GM18909 (cell line): ENCODE data around the gene DNAJB4.
A peak's percentile ranks its signal among the peaks of the same experiment; 100 is the strongest.
"Not testable (repeated sequence)": the region's sequence is repeated elsewhere in the genome, so short reads cannot be mapped to it uniquely, and the experiment has no call there.

Source experiments
- ATAC-seq: cut with Tn5 transposase; IDR thresholded peaks from one replicate; pipeline ENCODE4 v1.9.1; 2021; ENCODE audit warnings: mild to moderate bottlenecking; ENCODE audit not compliant: unreplicated experiment, poor library complexity

DNAJB4 gene

DNA sequence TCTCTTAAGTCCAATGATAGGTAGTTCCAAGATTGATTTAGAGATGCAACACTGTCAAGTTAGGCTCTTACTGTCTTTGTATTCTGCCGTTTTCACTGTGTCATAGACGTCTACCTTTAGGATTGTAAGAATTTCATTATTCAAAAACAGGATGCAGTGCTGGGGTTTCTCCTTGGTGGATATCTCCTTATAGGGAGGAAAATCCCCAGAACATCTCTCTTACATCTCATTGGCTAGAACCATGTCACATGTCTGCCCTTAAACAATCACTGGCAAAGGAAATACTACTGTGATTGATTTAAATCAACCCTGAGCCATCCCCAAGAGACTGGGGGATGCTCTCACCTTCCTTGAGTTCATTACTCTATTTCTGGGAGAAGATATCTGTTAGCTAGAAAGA lies 15.0 kb upstream of the DNAJB4 start:
- no peak for ATAC-seq

DNA sequence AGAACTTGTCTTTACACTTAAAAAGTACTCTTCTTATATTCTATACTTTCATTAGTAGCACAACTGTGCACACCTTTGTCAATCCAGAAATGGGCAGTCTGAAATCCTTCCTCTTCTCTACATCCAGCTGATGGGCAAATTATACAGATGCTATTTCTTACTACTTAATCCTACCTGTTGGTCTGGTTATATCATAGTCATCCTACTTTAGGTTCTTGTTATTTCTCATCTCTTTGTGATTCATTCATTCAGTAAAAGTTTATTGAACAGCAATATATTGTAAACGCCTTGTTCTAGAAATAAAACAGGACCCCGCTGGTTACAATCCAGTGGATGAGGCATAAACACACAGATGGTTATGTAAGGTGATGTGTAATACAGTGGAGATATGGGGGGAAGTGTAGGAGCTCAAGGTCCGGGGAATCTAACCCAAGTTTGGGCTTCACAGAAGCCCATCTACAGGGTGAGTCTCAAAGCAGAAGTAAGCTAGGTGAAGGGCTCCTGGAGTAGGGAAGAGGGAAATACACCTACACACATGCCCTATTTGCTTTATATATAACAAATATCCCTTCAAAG lies 14.0 kb upstream of the DNAJB4 start:
- ATAC-seq: no peak

DNA sequence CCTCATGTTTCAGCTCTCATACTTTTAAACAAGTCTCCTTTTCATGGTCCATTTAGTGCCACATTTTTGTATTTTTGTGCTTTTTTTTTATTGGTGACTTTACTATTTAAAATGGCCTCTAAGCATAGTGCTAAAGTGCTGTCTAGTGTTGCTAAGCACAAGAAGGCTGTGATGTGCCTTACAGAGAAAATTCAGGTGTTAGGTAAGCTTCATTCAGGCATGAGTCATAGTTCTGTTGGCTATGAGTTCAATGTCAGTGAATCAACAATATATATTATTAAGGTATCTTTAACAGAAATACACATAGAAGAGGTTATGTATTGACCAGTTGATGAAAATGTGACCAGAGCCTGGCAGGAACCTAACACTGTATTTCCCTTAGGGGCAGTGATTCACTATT lies 13.1 kb upstream of the DNAJB4 start:
- no peak for ATAC-seq

DNA sequence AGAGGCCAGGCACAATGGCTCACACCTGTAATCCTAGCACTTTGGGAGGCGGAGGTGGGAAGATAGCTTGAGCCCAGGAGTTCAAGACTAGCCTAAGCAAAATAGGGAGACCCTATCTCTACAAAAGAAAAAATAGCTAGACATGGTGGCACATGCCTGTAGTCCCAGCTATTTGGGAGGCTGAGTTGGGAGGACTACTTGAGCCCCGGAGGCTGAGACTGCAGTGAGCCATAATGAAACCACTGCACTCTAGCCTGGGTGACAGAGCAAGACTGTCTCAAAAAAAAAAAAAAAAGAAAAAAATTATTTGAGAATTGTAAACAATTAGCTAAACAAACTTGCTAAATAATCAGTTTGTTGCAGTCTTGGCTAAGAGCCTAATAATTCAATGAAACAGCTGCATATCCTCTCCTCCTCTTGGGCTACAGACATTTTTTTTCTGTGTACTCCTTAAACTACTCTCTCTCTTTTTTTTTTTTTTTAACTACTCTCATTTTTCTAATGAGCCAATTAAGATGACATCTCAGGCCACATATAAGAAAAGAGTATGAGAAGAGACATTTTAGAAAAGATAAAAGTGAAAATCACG lies 10.5 kb upstream of the DNAJB4 start:
- no peak for ATAC-seq

DNA sequence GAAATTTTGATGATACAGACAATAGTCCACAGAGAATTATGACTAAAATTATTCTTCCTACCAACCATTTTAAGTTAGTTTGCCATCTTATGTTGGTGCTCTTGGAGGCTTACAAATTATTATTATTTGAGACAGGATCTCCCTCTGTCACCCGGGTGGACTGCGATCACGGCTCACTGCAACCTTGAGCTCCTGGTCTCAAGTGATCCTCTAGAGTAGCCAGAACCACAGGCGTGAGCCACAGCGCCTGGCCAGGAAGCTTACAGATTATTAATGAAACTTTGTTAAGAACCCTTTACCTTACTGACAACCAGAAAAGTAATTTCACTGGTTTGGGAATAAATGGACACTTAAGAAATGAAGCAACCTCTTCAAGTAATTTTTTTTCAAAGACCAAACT lies 8.0 kb upstream of the DNAJB4 start:
- ATAC-seq: no peak

DNA sequence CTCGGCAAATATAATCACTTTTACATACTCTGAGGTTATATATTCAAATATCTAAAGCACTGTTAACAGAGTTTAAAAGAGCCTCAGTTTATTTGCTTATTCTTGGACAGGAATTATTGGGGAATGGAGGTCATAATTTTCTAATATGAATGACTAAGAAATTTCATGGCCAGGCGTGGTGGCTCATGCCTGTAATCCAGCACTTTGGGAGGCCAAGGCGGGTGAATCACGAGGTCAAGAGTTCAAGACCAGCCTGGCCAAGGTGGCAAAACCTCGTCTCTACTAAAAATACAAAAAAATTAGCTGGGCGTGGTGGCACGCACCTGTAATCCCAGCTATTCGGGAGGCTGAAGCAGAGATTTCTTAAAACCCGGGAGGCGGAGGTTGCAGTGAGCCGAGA lies 4.2 kb upstream of the DNAJB4 start:
- ATAC-seq: not testable (repeated sequence)

DNA sequence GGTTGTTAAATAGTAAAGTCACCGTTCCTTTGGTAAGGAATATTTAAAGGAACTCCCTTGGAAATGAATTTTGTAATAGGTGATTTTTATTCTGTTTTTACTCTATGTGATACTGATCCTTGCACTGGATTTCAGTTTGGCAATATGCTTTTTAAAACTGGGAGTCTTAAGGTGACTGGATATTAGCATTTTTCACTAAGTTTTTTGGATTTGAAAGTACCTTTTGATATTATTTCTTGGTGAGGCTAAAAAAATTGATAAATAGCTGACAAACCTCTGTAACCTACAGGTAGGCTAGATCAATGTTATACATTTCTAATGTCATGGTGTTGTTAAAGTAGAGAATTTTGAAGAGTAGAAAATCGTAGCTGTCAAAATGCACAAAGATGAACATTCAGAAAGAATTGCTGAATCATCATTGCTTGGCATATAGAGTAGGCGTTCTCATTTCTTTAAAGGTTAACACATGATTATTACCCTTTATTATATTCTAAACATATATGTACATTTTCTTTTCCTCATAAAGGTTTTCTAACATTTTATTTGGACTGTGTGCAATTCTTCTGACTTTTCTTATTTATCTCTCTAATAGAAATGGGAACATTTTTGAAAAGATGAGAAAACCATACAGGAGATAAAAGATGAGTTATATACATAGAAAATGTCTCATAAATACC lies 1.5 kb upstream of the DNAJB4 start:
- ATAC-seq: no peak

DNA sequence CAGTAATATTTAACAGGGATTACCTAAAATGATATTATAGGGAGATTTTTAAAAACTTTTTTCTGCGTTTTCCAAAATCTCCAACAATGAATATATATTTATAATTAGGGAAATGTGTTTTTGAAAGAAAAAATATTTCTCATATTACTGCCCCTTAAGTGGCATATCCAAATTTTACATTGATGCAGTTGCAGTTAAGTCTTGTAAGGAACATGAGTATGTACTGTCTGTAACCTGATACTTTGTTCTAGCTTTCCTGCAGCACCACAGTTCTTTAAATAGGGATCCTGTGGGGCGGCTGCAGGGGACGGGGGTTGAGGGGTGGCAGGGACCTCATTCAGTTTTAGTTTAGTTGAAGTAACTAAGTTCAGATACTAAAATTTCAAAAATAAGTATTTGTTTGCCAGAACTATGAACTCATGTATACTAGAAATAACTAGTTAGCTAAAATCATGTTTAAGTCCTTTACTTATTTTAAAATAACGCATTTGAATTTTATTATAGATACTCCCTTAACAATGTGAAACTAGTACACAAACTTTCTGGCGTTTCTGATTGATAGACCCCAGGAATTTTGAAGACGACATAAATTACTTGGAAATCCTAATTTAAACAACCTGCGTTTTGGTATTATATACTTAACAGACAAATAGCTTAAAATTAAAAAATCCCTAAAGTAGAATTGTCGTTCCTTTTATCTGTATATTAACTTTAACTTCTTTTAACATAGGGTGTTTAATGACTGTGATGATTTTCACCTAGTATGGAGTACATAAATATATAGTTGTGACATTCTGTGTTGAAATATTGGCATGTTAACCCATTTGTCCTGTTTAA lies 639 bp upstream of the DNAJB4 start:
- peak; percentile 55 for ATAC-seq

DNA sequence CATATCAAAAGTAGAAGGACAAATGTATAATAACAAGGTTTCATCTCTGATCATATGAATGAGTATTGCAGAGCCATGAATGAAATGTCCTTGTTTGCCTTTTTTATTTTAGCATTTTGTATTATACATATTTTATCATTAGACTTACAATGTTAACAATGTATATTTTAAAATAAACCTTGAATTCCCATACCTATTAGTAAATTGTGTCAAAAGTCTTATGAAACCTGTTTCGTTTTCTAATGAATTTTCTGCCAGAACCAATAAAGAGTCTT lies 646 bp downstream of the DNAJB4 start:
- no peak for ATAC-seq

DNA sequence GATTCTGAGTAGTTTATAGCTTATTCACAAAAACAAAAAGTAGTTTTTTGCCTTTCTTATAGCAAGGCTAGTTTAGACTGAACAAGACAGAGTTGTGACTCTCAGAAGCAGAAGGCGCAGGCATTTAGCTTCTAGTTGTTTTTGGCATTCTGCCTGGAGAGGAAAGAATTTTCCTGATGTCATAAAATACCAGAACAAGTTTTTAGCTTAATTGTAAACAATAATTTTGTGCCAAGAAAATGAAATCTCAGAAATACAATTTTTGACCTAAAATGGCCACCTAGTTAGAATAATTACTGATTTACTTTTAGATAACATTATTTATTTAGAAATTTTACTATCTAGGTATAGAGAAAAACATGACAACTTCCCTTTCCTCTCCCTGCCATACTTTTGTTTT lies 1.0 kb downstream of the DNAJB4 start:
- no peak for ATAC-seq

DNA sequence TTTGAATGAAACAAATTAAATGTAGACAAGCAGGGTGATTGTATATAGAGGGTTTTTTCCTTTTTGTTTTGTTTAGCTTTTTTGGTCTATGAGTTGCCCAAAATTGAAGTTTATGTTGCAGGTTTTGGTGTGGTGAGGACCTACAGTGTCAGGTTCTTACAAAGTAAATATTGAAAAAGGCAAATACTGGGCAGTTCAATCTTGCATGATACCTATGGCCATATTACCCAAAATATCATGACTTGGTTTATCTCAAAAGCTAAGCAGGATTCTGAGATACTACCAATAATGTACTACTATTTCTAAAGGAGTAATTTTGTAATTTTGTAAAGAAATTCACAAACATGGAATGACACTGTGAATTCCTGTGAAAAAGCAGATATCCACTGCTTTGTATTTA lies 1.8 kb downstream of the DNAJB4 start:
- no peak for ATAC-seq

DNA sequence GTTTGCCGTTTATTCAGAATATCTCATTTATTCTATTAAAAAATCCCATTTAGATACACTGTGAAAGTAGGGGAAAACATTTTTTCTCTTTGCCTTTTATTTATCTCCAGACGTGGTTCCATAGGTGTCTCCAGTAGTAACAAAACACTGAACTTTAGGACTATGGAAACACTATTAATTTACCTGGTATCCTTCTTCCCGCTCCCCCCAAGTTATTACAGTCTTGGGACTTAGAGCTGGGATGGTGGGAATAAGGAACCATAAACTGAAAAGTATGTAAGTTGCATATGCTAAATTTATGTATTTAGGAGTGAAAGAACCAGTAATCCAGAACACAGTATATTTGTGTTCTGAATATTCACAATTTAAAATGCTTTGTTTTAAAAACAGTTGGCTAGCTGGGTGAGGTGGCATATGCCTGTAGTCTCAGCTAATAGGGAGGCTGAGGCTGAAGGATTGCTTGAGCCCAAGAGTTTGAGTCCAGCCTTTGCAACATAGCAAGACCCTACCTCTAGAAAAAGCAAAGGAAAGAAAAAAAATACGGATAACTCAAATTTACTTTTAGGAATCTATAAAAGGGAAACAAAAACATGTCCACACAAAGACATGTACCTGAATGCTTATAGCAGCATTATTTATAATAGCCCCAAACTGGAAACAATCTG lies 3.1 kb downstream of the DNAJB4 start:
- ATAC-seq: no peak

DNA sequence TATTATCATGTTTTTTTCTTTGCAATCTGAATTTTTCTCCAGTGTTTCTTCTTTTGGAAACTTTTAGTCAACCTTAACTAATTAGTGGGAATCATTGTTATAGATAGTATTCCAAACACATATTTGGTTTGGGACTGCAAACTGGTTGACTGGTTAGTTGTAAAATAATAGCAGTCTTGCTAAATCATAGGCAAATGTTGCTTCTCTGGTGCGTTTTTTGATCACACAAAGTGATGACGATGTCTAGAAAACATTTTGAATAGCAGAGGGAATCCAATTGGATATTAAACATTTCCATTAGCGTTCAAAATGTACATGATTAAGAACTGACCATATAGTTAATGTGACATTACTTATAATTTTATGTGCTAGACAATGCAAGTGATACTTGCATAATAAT lies 4.5 kb downstream of the DNAJB4 start:
- no peak for ATAC-seq

DNA sequence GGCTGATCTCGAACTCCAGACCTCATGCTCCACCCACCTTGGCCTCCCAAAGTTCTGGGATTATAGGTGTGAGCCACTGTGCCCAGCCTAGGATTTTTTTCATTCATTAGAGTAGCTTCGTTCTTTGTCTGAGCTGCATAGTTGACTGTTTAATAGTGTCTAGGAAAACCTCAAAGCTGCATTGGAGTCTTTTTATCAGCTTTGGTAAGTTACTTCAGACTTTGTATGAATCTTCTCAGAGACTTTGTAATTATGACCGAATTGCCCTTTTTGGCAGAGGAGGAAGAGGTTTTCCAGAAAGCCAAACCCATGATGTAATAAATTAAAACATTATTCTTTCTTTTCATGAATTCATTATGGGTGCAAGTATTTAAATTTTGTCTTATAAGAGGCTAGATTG lies 5.1 kb downstream of the DNAJB4 start:
- ATAC-seq: no peak

DNA sequence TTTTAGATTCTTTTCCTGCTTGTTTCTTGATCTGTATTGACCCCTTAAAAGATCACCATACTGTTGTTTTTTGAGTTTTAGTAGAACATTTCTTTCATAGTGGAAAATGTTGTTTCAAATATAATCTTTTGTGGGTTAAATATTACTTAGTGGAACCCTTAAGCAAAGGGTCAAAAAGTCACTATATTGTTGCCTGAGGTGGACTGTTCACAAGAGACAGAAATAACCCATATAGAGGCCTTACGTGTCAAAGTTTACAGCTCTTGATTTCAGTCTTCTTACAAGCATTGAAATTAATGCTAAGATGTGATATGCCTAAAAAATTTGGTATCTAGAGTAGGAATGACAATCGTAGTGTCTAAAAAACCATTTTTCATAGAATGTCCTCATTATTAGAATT lies 6.3 kb downstream of the DNAJB4 start:
- ATAC-seq: peak; percentile 59

DNA sequence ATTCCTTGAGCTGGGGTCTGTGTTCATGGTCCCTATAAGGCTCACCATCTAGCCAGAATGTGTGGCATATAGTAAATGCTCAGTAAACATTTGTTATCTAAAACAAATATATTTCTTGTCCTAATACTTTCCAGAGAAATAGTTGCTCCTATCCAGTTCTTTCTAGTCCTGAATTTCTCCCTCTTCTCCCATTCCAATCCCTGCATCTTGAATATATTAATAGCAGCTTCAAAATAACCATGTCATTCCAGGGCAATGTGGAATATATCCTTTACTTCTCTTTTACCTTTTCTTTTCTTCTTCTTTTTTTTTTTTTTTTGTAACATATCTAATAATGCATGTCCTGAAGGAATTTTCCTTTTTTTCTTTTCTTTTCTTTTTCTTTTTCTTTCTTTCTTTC lies 10.4 kb downstream of the DNAJB4 start:
- ATAC-seq: no peak

DNA sequence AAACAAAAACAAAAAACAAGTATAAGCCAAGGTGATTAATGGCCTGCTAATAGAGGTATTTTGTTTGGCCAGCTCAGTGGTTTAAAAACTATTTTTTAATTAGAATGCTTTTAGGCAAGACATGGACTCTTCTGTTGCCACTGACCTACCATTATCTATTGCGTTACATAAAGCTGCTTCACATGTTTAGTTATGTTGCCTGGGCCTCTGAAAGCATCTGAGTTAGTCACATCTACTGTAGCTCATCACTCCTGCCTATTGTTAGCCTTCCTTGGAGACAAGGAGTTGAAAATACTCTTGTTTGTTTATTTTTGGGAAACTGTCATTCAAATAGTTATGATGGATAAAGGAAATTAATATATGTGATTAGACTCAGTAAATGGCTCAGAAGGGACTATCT lies 14.3 kb downstream of the DNAJB4 start:
- ATAC-seq: no peak

DNA sequence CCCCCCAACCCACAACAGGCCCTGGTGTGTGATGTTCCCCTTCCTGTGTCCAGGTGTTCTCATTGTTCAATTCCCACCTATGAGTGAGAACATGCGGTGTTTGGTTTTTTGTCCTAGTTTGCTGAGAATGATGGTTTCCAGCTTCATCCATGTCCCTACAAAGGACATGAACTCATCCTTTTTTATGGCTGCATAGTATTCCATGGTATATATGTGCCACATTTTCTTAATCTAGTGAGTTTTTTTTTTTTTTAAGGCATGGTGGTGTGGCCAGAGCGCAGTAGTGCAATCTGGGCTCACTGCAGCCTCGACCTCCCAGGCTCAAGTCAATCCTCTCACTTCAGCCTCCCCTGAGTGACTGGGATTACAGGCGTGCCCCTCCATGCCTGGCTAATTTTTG lies 16.4 kb downstream of the DNAJB4 start:
- not testable (repeated sequence) for ATAC-seq

DNA sequence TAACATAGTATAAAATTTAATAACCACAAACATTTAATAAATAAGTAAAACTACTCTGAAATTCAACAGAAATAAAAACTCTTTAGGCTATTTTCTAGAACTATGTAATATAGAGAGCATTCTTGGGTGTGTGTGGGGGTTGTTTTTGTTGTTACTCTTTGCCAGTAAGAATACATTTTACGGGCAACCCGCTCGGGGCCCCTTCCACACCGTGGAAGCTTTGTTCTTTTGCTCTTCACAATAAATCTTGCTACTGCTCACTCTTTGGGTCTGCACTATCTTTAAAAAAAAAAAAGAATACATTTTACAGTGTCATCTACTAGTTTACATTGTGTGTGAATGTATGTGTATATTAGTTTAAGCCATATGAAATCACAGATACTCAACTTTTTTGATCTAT lies 25.1 kb downstream of the DNAJB4 start:
- ATAC-seq: no peak

DNA sequence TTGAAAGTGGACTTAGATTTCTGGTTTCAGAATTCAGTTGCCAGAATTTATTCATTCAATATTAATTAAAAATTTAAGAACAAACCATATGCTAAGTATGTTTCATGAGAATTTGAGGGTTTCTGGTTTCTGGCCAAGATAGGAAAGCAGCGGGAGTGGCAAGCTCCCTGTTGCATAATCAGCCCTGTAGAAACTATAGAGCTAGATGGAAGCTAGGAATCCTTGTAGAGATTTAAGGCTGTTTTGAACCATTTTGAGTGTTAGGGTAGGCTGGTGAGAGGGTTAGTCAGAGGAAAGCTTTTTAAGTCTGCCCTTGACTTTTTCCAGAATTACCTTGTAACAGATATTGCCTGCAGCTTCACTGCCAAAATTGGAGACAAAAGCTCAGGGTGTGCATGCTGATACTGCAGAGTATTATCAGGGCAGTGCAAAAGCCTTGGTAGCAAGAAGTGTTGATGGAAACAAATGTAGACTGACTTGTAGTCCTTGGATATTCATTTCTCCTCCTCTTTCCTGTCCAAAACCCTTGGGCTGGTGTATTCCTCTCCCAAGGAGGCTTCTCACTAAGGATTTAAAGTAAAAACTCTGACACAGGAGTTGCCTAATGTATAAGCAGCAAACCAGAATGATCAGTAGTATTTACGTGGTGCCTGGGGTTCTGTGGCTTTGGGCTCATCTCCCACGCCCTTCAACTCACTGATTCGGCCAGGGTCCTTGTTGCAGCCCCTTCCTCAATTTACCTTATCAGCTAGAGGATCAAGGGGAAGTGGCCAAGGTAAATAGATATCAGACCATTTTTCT lies 28.5 kb downstream of the DNAJB4 start:
- ATAC-seq: no peak
